DMS153 treated with DMSO at 0.1 percent for 48 hours (cell line): Measurements from ENCODE around the gene KRTCAP3.
A peak's percentile ranks its signal among the peaks of the same experiment; 100 is the strongest.
"Not testable (repeated sequence)": the region's sequence is repeated elsewhere in the genome, so short reads cannot be mapped to it uniquely, and the experiment has no call there.

Experiments used
- DNase-seq: peaks from one replicate; lab custom pipeline; 2025; ENCODE audit not compliant: unreplicated experiment; lab: John Stamatoyannopoulos, UW

Gene KRTCAP3

GRCh38 chr2:27441958-27442919 is at the start of gene KRTCAP3:
TSS of gene KRTCAP3 (plus strand) at chr2:27442381. CDS start at chr2:27442413, 32 bp downstream.
- DNase-seq = peak; percentile 45

GRCh38 chr2:27393225-27393624 is 49.0 kb upstream of the KRTCAP3 start:
- DNase-seq = no peak

- DNase-seq = no peak
These were observed 43.2 kb upstream of the KRTCAP3 start for GRCh38 chr2:27398962-27399361.

GRCh38 chr2:27400348-27401135 is 41.6 kb upstream of the KRTCAP3 start:
- no peak for DNase-seq

- DNase-seq = peak; percentile 18
These were observed 34.2 kb upstream of the KRTCAP3 start for GRCh38 chr2:27407798-27408491.

- no peak for DNase-seq
These were observed 33.4 kb upstream of the KRTCAP3 start for GRCh38 chr2:27408601-27409320.

- peak; percentile 95 for DNase-seq
These were observed 32.7 kb upstream of the KRTCAP3 start, which contains the start of gene PPM1G for GRCh38 chr2:27409321-27410073. TSS of gene PPM1G (minus strand) at chr2:27409591. CDS start at chr2:27409422, 169 bp downstream.

- no peak for DNase-seq
These were observed 29.6 kb upstream of the KRTCAP3 start for GRCh38 chr2:27412419-27413152.

GRCh38 chr2:27416151-27416550 is 26.0 kb upstream of the KRTCAP3 start:
- no peak for DNase-seq

- DNase-seq = no peak
These were observed 21.2 kb upstream of the KRTCAP3 start for GRCh38 chr2:27420996-27421395.

- DNase-seq = no peak
These were observed 20.4 kb upstream of the KRTCAP3 start for GRCh38 chr2:27421660-27422250.

- DNase-seq = no peak
These were observed 19.2 kb upstream of the KRTCAP3 start for GRCh38 chr2:27422958-27423357.

GRCh38 chr2:27425039-27425438 is 17.1 kb upstream of the KRTCAP3 start:
- not testable (repeated sequence) for DNase-seq

- no peak for DNase-seq
These were observed 14.3 kb upstream of the KRTCAP3 start for GRCh38 chr2:27427863-27428212.

GRCh38 chr2:27428213-27428977 is 13.8 kb upstream of the KRTCAP3 start, which contains the start of gene NRBP1:
TSS of gene NRBP1 (plus strand) at chr2:27428631. CDS start at chr2:27433274, 4,643 bp downstream.
- DNase-seq = peak; percentile 94

- DNase-seq = peak; percentile 57
These were observed 13.1 kb upstream of the KRTCAP3 start for GRCh38 chr2:27428978-27429541.

- no peak for DNase-seq
These were observed 10.8 kb upstream of the KRTCAP3 start for GRCh38 chr2:27431395-27431794.

- DNase-seq = no peak
These were observed 6.6 kb upstream of the KRTCAP3 start for GRCh38 chr2:27435628-27436027.
